K562 (cell line): Measurements from ENCODE around the gene EXOC3L1. TPM values are rescaled to one million over a fixed set of nuclear protein-coding genes. Genes with fewer than 3 reads are reported as not detected.

Experiments
- MAFG ChIP-seq: fragments of 450-650 bp; conservative IDR thresholded peaks from 2 replicates; pipeline ENCODE4 v1.6.1; 2016; ENCODE audit warnings: missing genetic modification characterization, missing compliant biosample characterization
- MAFK ChIP-seq: IDR thresholded peaks from 2 replicates; pipeline ENCODE4 v1.6.1; 2011; ENCODE audit warnings: low read length, improper control_type of control experiment
- MEF2D ChIP-seq: conservative IDR thresholded peaks from 2 replicates; pipeline ENCODE4 v1.6.1; 2016; ENCODE audit warnings: low read depth, missing genetic modification characterization, missing compliant biosample characterization
- NR1H2 ChIP-seq: sonication (generic); formaldehyde crosslinking; IDR thresholded peaks from 2 replicates; pipeline ENCODE4 v1.4.0; 2020; ENCODE audit warnings: mild to moderate bottlenecking, missing genetic modification reagents
- POLR2G ChIP-seq: fragments of 200-400 bp; formaldehyde crosslinking; IDR thresholded peaks from 2 replicates; pipeline ENCODE4 v1.6.1; 2017; ENCODE audit warnings: low read depth, mild to moderate bottlenecking, antibody characterized with exemption, low read length, moderate library complexity
- YY1 ChIP-seq, 3 experiments: IDR thresholded peaks; 2 replicates each; pipeline ENCODE4 v1.6.1; 2011; ENCODE audit warnings: low read length in 2 of 3, mild to moderate bottlenecking in 2 of 3, moderate library complexity in 2 of 3, borderline replicate concordance in 1 of 3, control low read depth in 1 of 3, low read depth in 1 of 3; ENCODE audit not compliant: insufficient read depth in 3 of 3, insufficient replicate concordance in 2 of 3, control insufficient read depth in 1 of 3, insufficient read length in 1 of 3; ENCODE audit errors: extremely low read depth in 1 of 3
- ZNF407 ChIP-seq: fragments of 450-650 bp; IDR thresholded peaks from 2 replicates; pipeline ENCODE4 v1.6.1; 2016; ENCODE audit warnings: low read depth
- polyA plus RNA-seq, 8 experiments: library from polyadenylated mRNA; depleted of rRNA in 4 of 8; stranded (reverse) in 5 of 8; unstranded in 3 of 8; fragments of >200 nt; fragmentation: Nextera tagmentation in 2 of 8; fragmentation: Illumina TruSeq in 1 of 8; extraction: Ambion mirVana in 2 of 8; extraction: Trizol in 1 of 8; gene quantifications; 2 replicates each; pipeline versions ENCODE4 v1.2.1 to v1.2.3, GENCODE V29; 2011 to 2014; ENCODE audit warnings: inconsistent platforms in 1 of 8, missing spikeins in 1 of 8
- total RNA-seq, 7 experiments: library from RNA; depleted of rRNA in 6 of 7; stranded (reverse); fragments of >200 nt in 6 of 7; fragmentation: Illumina TruSeq in 2 of 7; extraction: Trizol in 2 of 7; gene quantifications; 2 replicates each; pipeline versions ENCODE4 v1.2.1 to v1.2.3, GENCODE V29; 2011 to 2021; ENCODE audit warnings: low replicate concordance in 1 of 7
- TF ChIP-seq, protein P1 (sequence below), 3 experiments: fragments of 200-800 bp in 1 of 3; sonication (Bioruptor generic) in 1 of 3; sonication (generic) in 1 of 3; formaldehyde crosslinking in 1 of 3; IDR thresholded peaks; 2 replicates each; pipeline versions ENCODE4 v1.6.1 to v1.8.0; 2016 to 2022; ENCODE audit warnings: mild to moderate bottlenecking in 2 of 3, missing compliant biosample characterization in 2 of 3, missing genetic modification characterization in 2 of 3, missing genetic modification reagents in 1 of 3

Gene EXOC3L1
- total and polyA plus RNA-seq, 9 of the 15 experiments (the other 6 are each of a cell fraction or from before 2014, with no cell fraction given) = 0.08 TPM; not detected in 8

GRCh38 chr16:67207249-67208091, 17.5 kb upstream of the EXOC3L1 start (continued):
- TF ChIP-seq, protein P1, sequence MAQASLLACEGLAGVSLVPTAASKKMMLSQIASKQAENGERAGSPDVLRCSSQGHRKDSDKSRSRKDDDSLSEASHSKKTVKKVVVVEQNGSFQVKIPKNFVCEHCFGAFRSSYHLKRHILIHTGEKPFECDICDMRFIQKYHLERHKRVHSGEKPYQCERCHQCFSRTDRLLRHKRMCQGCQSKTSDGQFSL (CRISPR knock-in tag; IDR thresholded peaks at IDR 0.05) = peak; percentile 16; the same call in 1 of the 2 replicates
- TF ChIP-seq, protein P1 (tag; IDR thresholded peaks at IDR 0.05) = no peak
- no peak for TF ChIP-seq ZNF407
- peak; percentile 68; the same call in 1 of the 2 replicates for TF ChIP-seq POLR2G
- TF ChIP-seq MAFK = peak; percentile 12; the same call in 1 of the 2 replicates
- TF ChIP-seq YY1 (IDR thresholded peaks at IDR 0.05; ENCODE audit: borderline replicate concordance in 1 of 3, control insufficient read depth in 1 of 3, extremely low read depth in 1 of 3, insufficient read depth in 3 of 3, insufficient read length in 1 of 3, insufficient replicate concordance in 2 of 3, low read depth in 1 of 3, low read length in 2 of 3) = peak in 1 of 3 experiments; percentile 58
- no peak for TF ChIP-seq NR1H2 (CRISPR knock-in tag)
- no peak for TF ChIP-seq MEF2D (tag)
- peak; percentile 39 for TF ChIP-seq MAFG (tag)
- TF ChIP-seq, all 486 proteins: peak for 10
